HL-60 (cell line): ENCODE results near the gene MAEA.

ENCODE experiments used
- DNase-seq, 2 experiments: peaks; one replicate each; pipeline ENCODE4 v3.0.0-alpha.2; 2010 to 2020; ENCODE audit warnings: low read depth in 1 of 2, low spot score in 1 of 2
- H3K27ac ChIP-seq: fragments of 250-450 bp; sonication (Bioruptor Pico); replicated peaks from 2 replicates; pipeline ENCODE4 v1.5.1; 2020; ENCODE audit warnings: mild to moderate bottlenecking, moderate library complexity
- H3K27me3 ChIP-seq: fragments of 250-450 bp; sonication (Bioruptor Pico); 2 replicates; pipeline ENCODE4 v1.5.1; 2021; ENCODE audit warnings: mild to moderate bottlenecking, moderate library complexity; ENCODE audit not compliant: insufficient read depth, poor library complexity, severe bottlenecking
- H3K4me3 ChIP-seq: replicated peaks from 2 replicates; pipeline ENCODE4 v1.5.1; 2011; ENCODE audit warnings: mild to moderate bottlenecking, control low read depth, low read length; ENCODE audit not compliant: insufficient read depth
- CTCF ChIP-seq: IDR thresholded peaks from one replicate; pipeline ENCODE4 v1.5.1; 2011; ENCODE audit warnings: low read length, control low read depth, inconsistent platforms; ENCODE audit not compliant: insufficient read depth
- GABPA ChIP-seq: IDR thresholded peaks from 2 replicates; pipeline ENCODE4 v1.6.1; 2012; ENCODE audit warnings: low read depth
- POLR2AphosphoS5 ChIP-seq: IDR thresholded peaks from 2 replicates; pipeline ENCODE4 v1.6.1; 2012; ENCODE audit warnings: low read depth
- REST ChIP-seq: IDR thresholded peaks from 2 replicates; pipeline ENCODE4 v1.6.1; 2012; ENCODE audit warnings: low read depth; ENCODE audit not compliant: insufficient replicate concordance
- SPI1 ChIP-seq: IDR thresholded peaks from 2 replicates; pipeline ENCODE4 v1.6.1; 2012; ENCODE audit warnings: low read depth, mild to moderate bottlenecking, borderline replicate concordance

MAEA gene

GRCh38 chr4:1316537-1317168 lies 27.0 kb downstream of the MAEA start:
- Histone ChIP-seq H3K27ac (no peak overlapping the region), H3K4me3 (no peak overlapping the region), H3K27me3 (no peaks in the 10 kb centered on the region)
- no peak for DNase-seq
- no peak for TF ChIP-seq GABPA
- no peak for TF ChIP-seq POLR2AphosphoS5
- no peak for TF ChIP-seq SPI1
- TF ChIP-seq REST = no peak
- TF ChIP-seq CTCF = no peak

- H3K27ac ChIP-seq = no peak overlapping the region
- DNase-seq = no peak
- H3K4me3 ChIP-seq = no peak overlapping the region
- TF ChIP-seq GABPA = no peak
- TF ChIP-seq REST = no peak
- TF ChIP-seq SPI1 = no peak
- TF ChIP-seq POLR2AphosphoS5 = no peak
- TF ChIP-seq CTCF = no peak
- H3K27me3 ChIP-seq = no peaks in the 10 kb centered on the region
These were observed 27.7 kb downstream of the MAEA start for GRCh38 chr4:1317177-1318045.

- H3K4me3 ChIP-seq = no peak overlapping the region
- H3K27ac ChIP-seq = no peak overlapping the region
- DNase-seq = no peak
- TF ChIP-seq REST (no peak), SPI1 (no peak), GABPA (no peak), POLR2AphosphoS5 (no peak), CTCF (no peak)
- no peaks in the 10 kb centered on the region for H3K27me3 ChIP-seq
These were observed 28.3 kb downstream of the MAEA start for GRCh38 chr4:1318046-1318375.
